H1 (cell line): ENCODE data around the gene HOXD12.

Experiments
- GTF2F1 ChIP-seq: IDR thresholded peaks from 2 replicates; pipeline ENCODE4 v1.6.1; 2012; ENCODE audit warnings: low read depth, low read length, improper control_type of control experiment, borderline replicate concordance
- HDAC2 ChIP-seq, 2 experiments: fragments of 300-600 bp in 1 of 2; sonication (generic) in 1 of 2; IDR thresholded peaks; 2 replicates each; pipeline ENCODE4 v1.6.1; 2011 to 2012; ENCODE audit warnings: low read depth in 2 of 2, low read length in 2 of 2, mild to moderate bottlenecking in 2 of 2, moderate library complexity in 2 of 2, borderline replicate concordance in 1 of 2, inconsistent platforms in 1 of 2
- HDAC6 ChIP-seq: IDR thresholded peaks from one replicate; pipeline ENCODE4 v1.7.1; 2012; ENCODE audit warnings: low read depth, mild to moderate bottlenecking, inconsistent platforms, low read length, moderate library complexity
- KDM1A ChIP-seq: fragments of 200-600, 300-600 bp; sonication (generic); IDR thresholded peaks from 2 replicates; pipeline ENCODE4 v1.7.1; 2016; ENCODE audit warnings: mild to moderate bottlenecking, low read length, borderline replicate concordance
- POLR2A ChIP-seq, 2 experiments: IDR thresholded peaks; 1 replicate in 1 of 2; 2 replicates in 1 of 2; pipeline ENCODE4 v1.6.1; 2011; ENCODE audit warnings: low read depth in 2 of 2, low read length in 2 of 2, mild to moderate bottlenecking in 2 of 2; ENCODE audit errors: control extremely low read depth in 1 of 2
- RNF2 ChIP-seq: fragments of 200-900, 300-1000 bp; sonication (generic); IDR thresholded peaks from 2 replicates; pipeline ENCODE4 v1.7.1; 2016; ENCODE audit warnings: borderline replicate concordance, low read depth, mild to moderate bottlenecking, antibody characterized with exemption, low read length; ENCODE audit not compliant: poor library complexity, severe bottlenecking; ENCODE audit errors: missing control alignments
- SAP30 ChIP-seq: fragments of 300-600 bp; sonication (generic); IDR thresholded peaks from 2 replicates; pipeline ENCODE4 v1.7.1; 2012; ENCODE audit warnings: low read length, moderate library complexity, mild to moderate bottlenecking, inconsistent platforms; ENCODE audit not compliant: insufficient read depth, insufficient replicate concordance
- TAF1 ChIP-seq: IDR thresholded peaks from 2 replicates; pipeline ENCODE4 v1.6.1; 2011; ENCODE audit warnings: mild to moderate bottlenecking, low read depth, low read length
- TF ChIP-seq, protein P1 (sequence below), 3 experiments: IDR thresholded peaks; 1 replicate in 2 of 3; 2 replicates in 1 of 3; pipeline versions ENCODE4 v1.5.1 to v1.6.1; 2011; ENCODE audit warnings: low read length in 3 of 3, mild to moderate bottlenecking in 3 of 3, inconsistent platforms in 2 of 3, low read depth in 1 of 3, moderate library complexity in 1 of 3; ENCODE audit not compliant: insufficient read depth in 1 of 3; ENCODE audit errors: control extremely low read depth in 1 of 3
- TF ChIP-seq, protein P2 (sequence below): IDR thresholded peaks from 2 replicates; pipeline ENCODE4 v1.6.1; 2011; ENCODE audit warnings: low read length, improper control_type of control experiment

DNA sequence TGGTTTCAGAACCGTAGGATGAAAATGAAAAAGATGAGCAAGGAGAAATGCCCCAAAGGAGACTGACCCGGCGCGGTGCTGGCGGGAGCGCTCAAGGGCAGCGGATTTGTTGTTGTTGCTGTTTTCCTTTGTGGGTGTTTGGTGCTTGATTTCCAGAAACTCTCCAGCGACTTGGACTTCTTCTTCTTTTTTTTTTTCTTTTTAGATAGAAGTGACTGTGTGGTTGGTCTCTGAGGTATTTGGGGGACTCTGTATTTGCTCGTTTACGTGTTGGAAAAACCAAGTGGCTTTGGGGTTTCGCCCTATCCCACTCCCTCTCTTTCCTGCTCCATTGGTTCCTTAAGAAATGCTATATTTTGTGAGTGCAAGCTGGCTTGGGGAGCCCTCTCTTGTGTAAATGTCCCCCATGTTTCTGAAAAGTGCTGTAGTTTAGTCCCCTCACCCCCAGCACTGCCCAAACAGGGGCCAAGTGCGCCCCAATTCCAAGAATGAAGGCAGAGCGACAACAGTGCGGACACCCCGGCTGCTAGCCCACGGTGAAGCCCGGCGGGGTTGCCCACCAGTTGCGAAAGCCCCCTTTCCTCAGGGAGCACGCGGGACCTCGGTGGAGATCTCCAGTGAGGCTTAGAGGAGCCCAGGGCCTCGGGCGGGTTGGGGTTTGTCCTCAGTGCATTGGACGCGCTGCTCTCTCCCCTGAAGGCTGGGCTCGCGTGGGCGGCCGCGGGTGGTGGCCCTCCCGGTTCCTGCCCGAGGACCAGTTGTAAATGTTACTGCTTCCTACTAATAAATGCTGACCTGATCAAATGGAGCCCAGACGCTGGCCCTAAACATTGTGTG, 24.7 kb downstream of the HOXD12 start:
- TF ChIP-seq, protein P1, sequence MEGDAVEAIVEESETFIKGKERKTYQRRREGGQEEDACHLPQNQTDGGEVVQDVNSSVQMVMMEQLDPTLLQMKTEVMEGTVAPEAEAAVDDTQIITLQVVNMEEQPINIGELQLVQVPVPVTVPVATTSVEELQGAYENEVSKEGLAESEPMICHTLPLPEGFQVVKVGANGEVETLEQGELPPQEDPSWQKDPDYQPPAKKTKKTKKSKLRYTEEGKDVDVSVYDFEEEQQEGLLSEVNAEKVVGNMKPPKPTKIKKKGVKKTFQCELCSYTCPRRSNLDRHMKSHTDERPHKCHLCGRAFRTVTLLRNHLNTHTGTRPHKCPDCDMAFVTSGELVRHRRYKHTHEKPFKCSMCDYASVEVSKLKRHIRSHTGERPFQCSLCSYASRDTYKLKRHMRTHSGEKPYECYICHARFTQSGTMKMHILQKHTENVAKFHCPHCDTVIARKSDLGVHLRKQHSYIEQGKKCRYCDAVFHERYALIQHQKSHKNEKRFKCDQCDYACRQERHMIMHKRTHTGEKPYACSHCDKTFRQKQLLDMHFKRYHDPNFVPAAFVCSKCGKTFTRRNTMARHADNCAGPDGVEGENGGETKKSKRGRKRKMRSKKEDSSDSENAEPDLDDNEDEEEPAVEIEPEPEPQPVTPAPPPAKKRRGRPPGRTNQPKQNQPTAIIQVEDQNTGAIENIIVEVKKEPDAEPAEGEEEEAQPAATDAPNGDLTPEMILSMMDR (IDR thresholded peaks at IDR 0.05; ENCODE audit: control extremely low read depth in 1 of 3, insufficient read depth in 1 of 3, low read depth in 1 of 3, low read length in 3 of 3): no peak
- TF ChIP-seq GTF2F1 (no peak), RNF2 (peak; percentile 64), HDAC6 (no peak), SAP30 (no peak), TAF1 (no peak), KDM1A (no peak), HDAC2 (IDR thresholded peaks at IDR 0.05; ENCODE audit: borderline replicate concordance in 1 of 2, low read depth in 2 of 2, low read length in 2 of 2) (no peak), POLR2A (IDR thresholded peaks at IDR 0.05; ENCODE audit: control extremely low read depth in 1 of 2, low read depth in 2 of 2, low read length in 2 of 2) (no peak)
- TF ChIP-seq, protein P2, sequence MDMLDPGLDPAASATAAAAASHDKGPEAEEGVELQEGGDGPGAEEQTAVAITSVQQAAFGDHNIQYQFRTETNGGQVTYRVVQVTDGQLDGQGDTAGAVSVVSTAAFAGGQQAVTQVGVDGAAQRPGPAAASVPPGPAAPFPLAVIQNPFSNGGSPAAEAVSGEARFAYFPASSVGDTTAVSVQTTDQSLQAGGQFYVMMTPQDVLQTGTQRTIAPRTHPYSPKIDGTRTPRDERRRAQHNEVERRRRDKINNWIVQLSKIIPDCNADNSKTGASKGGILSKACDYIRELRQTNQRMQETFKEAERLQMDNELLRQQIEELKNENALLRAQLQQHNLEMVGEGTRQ: no peak
